Measurements from ENCODE around the gene ARL9. TPM values are rescaled to one million over a fixed set of nuclear protein-coding genes. Genes with fewer than 3 reads are reported as not detected.

The ARL9 gene
- total RNA-seq (2022; extraction: Qiagen RNA extraction; ENCODE audit: low read depth), result 0.05 TPM in 1 of 5 replicates, not detected in the others

GRCh38 chr4:56505269-56506130 lies at the start of gene ARL9:
Gene ARL9, plus strand, starts transcription at chr4:56505791. Its CDS starts 72 bp downstream, at chr4:56505863.

GRCh38 chr4:56467284-56468096 lies 38.1 kb upstream of the ARL9 start, which contains the start of gene SRP72:
Gene SRP72, plus strand, starts transcription at chr4:56467617. Its CDS starts 19 bp downstream, at chr4:56467636.

Other genes with a start within 250 kb of the ARL9 start
- gene AASDH, start 118.3 kb upstream of the ARL9 start, total RNA-seq (2022; extraction: Qiagen RNA extraction; ENCODE audit: low read depth), result 2.6 to 4.3 TPM (median 3.5 TPM) in 5 replicates
- 17.6 to 24.7 TPM (median 18.2 TPM) in 5 replicates for gene PPAT, start 70.2 kb upstream of the ARL9 start, total RNA-seq (2022; extraction: Qiagen RNA extraction; ENCODE audit: low read depth)
- 129 to 156 TPM (median 135 TPM) in 5 replicates for gene PAICS, start 69.5 kb upstream of the ARL9 start, total RNA-seq (2022; extraction: Qiagen RNA extraction; ENCODE audit: low read depth)
- gene SRP72, start 38.2 kb upstream of the ARL9 start, total RNA-seq (2022; extraction: Qiagen RNA extraction; ENCODE audit: low read depth), result 46.5 to 61.5 TPM (median 51.2 TPM) in 5 replicates
- gene HOPX, start 175.5 kb downstream of the ARL9 start, total RNA-seq (2022; extraction: Qiagen RNA extraction; ENCODE audit: low read depth), result not detected in 5 replicates

Measured in A549 treated with CpdA at 1 μM for 4 hours (cell line).